ENCODE measurements around the gene CES1.
"Not testable (repeated sequence)": the region's sequence is repeated elsewhere in the genome, so short reads cannot be mapped to it uniquely, and the experiment has no call there.

GRCh38 chr16:55857650-55858049 is 24.8 kb upstream of the CES1 start:
- not testable (repeated sequence) for TF ChIP-seq POLR2A, CTCF (IDR thresholded peaks at IDR 0.05)

Data from right lobe of liver (tissue), 4 donors.